DND-41 (cell line): ENCODE data around the gene DGKI.

Experiments
- CTCF ChIP-seq: IDR thresholded peaks from 2 replicates; pipeline ENCODE4 v1.5.1; 2012; ENCODE audit warnings: borderline replicate concordance, low read length, moderate library complexity, mild to moderate bottlenecking; ENCODE audit not compliant: poor library complexity, severe bottlenecking; ENCODE audit errors: extremely low read depth
- EZH2 ChIP-seq: IDR thresholded peaks from 3 replicates; pipeline ENCODE4 v1.6.1; 2012; ENCODE audit warnings: borderline replicate concordance, low read depth, mild to moderate bottlenecking, moderate library complexity, low read length, inconsistent platforms; ENCODE audit not compliant: severe bottlenecking

GRCh38 chr7:137798073-137798763 is 48.6 kb downstream of the DGKI start:
- TF ChIP-seq CTCF, result no peak
- TF ChIP-seq EZH2, result no peak
